Measurements from ENCODE around the gene CLCA4. TPM values are rescaled to one million over a fixed set of nuclear protein-coding genes. Genes with fewer than 3 reads are reported as not detected.
"Not testable (repeated sequence)": the region's sequence is repeated elsewhere in the genome, so short reads cannot be mapped to it uniquely, and the experiment has no call there.

CLCA4 gene
- polyA plus RNA-seq, 1 donor: not detected

DNA sequence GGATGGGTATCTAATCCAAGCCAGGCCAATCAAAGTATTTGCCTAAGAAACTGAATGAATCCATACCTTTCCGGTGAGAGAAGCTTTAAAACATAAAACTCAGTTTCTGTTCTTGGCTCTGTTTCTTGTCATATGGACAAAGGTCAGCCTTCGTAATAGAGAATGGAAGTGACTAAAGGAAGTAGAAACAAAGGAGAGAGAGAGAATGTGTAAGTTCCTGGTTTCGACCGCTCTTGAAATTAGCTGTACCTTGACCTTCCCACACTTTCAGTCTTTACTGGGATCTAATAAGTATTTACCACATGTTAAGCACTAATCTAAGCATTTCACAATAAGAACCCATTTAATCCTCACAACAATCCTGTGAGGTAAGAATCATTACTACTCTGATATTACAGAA is 19.6 kb upstream of the CLCA4 start:
- no peak for DNase-seq

DNA sequence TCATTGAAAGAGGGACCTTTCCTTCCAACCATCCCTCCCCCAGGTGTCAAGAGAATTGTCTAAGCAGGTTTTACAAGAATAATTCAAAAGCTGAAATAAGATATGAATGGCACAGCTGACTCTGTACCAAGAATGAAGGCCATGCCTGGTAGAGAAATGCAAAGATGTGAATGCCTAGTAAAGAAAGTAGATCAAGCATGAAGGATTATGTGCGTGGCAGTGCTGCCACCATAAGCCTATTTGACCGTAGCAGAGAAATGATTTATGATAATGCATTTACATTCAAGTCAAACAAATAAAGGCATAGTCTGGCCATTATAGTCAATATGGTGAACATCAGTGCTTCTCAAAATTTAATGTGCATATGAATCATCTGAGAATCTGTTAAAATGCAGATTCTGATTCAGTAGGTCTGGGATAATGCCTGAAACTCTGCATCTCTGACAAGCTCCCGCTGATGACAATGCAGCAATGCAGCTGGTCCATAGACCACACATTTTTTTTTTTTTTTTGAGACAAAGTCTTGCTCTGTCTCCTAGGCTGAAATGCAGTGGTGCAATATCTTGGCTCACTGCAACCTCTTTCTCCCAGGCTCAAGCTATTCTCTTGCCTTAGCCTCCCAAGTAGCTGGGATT is 16.6 kb upstream of the CLCA4 start:
- no peak for DNase-seq

DNA sequence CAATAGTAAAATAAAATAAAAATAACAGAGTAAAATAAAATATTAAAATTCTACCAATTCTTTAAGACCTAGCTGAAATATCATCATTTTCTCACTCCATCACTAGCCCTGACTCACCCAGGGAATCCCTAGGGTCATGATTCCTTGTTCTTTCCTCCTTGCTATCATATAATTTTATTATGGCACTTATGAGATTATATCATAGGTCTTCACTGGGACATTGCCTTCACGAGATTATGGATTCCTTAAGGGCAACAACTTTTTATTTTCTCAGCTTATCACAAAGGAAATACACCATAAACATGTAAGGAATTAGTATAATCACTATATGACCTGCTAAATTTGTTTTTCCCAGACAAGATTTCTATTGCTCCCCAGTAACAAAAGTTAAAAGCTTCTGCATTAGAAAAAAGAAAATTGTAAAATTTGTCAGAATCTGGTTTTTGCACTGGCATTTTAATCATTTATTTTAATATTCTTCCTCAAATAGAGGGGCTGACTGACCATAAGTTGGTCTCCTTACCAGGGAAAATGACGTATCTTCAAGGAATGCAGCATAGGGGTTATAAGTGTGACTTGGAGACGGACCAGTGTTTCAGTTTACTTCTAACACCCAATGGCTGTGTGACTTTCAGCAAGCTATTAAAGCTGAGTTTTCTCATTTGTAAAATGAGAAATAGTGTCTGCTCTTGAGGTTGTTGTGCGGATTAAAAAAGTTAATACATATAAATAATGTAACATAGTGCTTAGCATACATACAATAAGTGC is 8.8 kb upstream of the CLCA4 start:
- no peak for DNase-seq

DNA sequence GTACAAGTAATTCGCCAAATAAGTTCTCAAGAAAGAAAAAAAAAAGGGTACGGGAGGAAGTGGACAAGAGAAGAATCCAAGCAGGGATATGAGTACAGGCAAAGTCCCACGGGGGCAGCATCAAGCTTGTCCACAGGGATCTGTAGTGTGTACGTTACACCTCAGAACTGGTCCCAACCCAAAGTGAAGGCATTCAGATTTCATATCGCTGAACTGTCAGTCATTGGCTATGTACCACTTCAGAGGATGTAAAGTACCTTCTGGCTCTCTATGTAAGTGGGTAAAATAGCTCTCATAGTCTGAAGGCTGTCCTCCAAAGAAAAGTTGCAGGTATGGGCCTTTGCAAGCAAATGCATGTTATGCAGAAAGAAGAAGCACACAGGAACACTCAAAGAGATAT is 8.1 kb upstream of the CLCA4 start:
- DNase-seq: no peak

DNA sequence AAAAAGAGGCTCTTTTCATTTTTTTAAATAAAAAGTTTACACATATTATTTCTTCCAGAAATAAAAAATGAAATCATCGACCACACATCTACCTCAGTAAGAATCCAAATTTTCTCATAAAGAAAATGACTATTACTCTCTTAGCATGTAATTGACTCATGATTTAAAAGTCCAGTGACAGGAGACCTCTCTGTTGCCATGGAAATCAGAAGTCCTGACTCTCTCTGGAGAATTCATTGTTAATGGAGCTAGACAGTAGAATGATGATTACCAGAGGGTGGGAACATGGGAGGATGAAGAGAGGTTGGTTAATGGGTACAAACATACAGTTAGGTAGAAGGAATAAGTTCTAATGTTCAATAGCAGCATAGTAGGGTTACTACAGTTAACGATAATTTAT is 5.0 kb upstream of the CLCA4 start:
- DNase-seq: no peak

- DNase-seq: no peak
Observed at GRCh38 chr1:86542631-86543030, 4.2 kb upstream of the CLCA4 start.

DNA sequence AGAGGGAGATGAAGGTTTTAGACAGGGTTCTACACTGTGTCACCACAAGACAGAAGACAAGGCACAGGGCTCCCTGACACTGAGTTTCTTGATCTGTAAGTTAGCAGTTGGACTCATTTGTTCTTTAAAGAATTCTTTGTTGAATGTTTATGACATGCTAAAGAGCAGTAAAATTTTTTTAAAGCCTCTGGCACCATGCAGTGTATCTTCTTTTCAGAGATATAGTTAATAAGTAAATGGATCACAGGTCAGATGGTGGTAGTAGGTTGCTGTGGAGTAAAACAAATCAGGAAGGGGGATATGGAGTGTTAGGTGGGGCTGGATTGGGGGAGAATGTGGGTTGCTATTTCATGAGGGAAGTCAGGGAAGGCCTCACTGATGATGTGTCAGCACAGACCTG is 2.0 kb downstream of the CLCA4 start:
- no peak for DNase-seq

DNA sequence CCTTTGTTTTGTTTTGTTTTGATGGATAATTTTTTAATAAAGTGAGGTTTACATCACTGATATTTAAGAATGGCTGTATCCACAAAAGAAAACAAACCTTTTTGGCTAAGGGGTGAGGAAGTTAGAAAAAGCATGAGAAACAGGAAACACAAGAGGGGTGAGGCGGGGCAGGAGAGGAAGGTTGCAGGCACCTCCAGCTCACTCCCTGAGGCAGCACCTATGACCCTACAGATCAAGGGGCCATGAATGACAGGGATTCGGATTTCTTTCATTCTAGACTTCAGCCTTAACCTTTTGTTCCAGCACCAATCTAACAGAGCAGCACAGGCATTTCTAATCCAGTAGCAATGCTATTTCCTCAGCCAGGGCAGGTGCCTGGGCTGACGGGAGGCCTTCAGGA is 4.4 kb downstream of the CLCA4 start:
- no peak for DNase-seq

DNA sequence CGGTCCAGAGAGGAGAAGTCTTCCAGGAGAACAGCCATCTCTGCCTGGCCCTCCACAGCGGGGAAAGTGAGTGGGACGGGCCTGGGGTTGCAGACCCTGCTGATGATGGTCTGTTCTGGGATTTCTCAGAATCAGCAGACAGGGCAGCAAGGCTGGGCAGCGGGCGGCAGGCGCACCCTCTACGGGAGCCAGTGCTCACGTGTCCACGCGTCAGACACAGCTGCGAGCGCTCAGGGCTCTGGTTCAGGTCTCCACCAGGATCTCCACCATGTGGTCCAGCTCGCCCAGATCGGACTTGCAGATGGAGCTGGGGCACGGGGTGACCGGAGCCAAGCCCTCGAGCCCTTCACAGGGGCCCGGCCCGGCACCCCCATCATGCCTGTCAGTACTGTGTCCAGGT is 5.5 kb downstream of the CLCA4 start:
- DNase-seq: no peak

GRCh38 chr1:86557739-86558138 is 10.9 kb downstream of the CLCA4 start:
- no peak for DNase-seq

GRCh38 chr1:86563849-86564248 is 17.0 kb downstream of the CLCA4 start:
- DNase-seq: no peak

DNA sequence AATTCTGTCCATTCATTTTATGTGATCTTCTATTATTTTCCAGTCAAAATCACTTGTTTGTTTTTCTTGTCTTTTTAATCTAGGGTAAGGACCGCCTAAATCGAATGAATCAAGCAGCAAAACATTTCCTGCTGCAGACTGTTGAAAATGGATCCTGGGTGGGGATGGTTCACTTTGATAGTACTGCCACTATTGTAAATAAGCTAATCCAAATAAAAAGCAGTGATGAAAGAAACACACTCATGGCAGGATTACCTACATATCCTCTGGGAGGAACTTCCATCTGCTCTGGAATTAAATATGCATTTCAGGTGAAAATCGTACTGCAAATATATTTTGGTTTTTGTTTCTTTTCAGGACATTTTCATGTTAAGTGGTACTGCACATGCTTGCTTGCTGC is 20.5 kb downstream of the CLCA4 start:
- DNase-seq: no peak

DNA sequence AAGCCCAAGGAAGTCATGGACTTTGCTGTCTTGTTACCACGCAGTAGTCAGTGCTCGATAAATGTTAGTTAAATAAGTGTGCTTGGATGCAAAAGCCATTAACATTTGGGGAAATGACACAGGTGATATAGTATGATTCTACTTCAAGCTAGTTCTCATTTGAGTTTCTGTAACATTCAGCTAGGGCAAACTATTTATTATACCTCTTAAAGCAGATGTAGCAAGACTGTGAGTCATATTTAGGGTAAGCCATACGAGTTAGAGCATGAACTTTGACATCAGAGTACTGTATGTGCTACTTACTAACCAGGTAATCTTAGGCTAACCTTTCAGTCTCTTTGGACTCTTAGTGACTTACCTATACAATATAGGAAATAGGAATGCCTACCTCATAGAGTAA is 21.0 kb downstream of the CLCA4 start:
- no peak for DNase-seq

DNA sequence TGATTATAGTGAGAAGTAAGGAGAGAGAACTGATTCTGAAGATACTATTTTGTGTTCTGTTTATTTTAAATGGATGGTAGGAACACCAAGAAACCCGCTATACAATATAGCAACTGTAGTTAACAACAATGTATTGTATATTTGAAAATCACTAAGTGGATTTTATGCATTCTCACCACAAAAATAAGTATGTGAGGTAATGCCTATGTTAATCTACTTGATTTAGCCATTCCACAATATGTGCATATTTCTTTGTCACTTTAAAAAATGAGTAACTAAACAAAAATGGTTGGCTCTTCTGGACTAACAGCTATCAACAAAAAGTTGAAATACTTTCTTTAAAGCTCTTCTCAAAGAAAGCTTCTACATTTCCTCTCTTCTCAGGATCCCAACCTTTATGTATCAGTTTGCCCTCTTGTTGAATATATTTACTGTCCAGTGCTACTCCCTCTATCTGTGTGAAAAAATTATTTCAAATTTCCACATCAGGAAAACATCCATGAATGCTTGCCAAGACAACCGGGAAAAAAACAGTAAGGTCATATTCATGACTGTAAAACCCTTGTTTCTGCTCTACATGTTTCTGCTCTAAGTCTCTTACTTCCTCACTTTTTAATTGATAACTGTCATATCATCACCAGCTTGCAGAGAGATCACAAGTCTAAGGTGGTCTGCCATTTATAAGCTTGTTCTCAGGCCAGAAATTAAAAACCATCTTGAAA is 27.0 kb downstream of the CLCA4 start:
- no peak for DNase-seq

DNA sequence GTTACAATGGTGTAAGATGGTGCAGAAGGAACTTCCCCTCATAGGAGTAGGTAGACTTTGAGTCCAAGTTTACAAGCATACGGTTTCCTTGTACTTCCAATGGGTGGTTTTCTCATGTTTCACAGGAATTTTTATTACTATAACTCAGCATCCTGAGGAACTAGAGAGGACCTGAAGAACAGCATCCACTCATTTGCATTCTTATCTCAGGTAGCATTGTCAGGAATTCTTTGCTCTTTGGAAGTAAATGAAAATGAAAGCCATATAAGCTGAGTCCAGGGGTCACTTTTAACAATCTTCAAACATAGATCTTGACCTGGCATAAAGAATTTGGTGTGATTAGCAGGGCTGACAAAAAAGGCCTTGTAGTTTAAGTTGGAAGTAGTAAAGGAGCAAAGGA is 34.4 kb downstream of the CLCA4 start:
- no peak for DNase-seq

DNA sequence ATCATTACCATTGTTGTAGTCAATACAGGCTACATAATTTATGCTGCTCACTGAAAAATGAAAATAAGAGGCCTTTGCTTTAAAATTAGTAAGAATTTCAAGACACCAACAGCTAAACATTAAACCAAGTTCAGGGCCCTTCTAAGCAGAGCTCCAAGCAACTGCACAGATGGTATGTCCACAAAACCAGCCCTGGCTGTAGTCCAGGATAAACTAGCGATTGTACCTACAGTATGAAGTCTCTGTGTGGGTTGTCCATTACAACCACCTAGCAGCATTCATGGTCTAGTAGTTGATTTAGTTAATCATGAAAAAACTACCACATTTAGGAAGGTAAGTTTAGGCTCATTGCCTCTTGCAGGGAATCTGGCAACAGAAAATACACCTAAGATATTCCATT is 35.3 kb downstream of the CLCA4 start:
- DNase-seq: no peak

DNA sequence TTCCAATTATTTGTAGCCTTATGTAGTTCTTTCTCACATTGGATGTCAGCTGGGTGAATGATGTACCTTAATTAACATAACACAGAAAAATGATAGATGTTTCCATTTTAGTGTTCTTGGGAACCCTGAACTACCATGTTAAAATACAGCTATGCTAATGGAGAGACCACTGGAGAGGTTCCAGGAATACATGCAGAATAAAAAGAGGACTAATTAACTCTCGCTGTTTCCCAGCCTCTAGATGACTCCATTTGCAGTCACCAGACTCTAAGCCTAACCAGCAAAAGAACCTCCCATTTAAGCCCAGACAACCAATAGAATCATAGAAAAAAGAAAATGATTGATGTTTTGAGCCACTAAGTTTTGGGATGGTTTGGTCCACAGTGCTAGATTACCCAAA is 36.2 kb downstream of the CLCA4 start:
- DNase-seq: no peak

DNA sequence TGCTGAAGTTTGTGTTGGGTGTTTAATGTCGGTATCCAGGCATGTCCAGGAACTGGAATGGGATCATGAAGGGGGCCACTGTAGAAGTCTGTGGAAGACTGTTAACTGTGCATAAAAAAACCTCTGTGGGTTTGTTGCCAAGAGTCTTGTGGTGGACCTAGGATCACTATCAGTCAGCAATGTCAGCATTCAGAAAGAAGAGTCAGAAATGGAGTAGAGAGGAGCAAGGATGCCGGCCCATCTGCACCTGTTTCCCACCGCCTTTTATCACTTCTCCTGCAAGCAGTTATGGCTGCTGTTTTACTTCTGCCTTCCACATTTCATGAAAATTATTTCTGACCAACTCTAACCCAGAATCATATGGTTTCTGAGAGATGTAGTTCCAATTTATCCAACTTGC is 36.7 kb downstream of the CLCA4 start:
- no peak for DNase-seq

GRCh38 chr1:86594284-86594770 is 47.4 kb downstream of the CLCA4 start:
- DNase-seq: no peak

DNA sequence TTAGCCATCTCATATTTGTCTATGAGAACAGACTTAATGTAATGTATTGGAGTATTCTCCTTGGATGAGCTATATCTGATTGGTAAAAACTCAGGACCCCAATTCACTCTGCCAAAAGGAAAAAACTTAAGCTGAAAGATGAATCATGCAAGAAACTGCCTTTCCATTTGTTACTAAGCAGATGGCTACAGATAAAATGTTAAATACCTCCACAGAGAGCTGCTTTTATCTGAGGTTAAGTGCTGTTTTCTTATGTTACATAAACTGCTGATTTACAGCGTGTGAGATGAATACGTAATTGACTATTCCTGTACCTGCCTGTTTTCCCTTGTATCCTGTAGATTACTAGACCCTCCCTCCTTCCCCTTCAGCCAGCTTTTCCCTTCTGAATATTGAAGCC is 49.3 kb downstream of the CLCA4 start:
- DNase-seq: no peak

DNA sequence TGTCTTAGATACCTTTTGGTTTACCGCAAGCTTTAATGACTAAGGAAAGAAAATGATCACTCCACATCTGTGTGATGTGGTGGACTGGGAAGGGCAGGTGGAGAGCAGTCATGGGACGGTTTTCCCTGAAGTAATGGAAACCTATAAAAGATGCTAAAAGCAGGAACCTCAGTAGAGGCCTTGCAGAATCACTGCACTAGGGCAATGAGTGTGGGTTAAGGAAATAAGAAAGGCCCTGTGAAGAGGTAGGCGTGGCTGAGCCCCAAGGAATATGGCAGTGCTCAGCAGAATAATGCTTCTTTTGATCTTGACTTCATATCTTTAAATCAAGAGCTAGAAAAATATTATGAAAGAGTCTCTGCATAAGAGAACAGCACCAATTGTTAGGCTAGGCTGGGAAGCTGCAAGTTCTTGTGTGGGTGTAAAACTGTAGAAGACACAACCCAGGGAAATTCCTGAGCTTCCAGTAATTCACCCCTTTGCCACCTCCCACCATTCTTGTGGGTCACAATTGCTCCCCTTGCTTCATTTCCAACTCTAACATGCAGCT is 49.9 kb downstream of the CLCA4 start:
- no peak for DNase-seq

- not testable (repeated sequence) for DNase-seq
Observed at GRCh38 chr1:86606080-86606479, 59.2 kb downstream of the CLCA4 start.

DNA sequence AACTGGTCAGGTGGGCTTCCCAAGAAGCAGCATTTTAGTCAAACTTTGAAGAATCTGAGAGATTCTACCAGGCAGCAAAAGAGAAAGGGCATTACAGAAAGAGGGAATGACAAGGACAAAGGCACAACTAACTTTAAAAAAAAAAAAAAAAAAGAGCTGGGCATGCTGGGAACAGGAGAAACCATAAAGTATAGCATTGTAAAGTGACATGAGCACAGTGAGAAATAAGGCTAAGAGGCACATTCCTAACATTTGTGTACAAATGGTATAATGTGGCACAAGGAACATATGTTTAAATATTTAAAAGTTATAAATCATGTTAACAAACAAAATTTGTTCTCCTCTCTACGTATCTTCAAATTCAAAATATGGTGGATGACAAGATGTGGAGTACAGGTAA is 69.6 kb downstream of the CLCA4 start:
- DNase-seq: no peak

Measured in left kidney (tissue), 2 donors.